Activated CD8-positive, alpha-beta memory T cell treated with anti-CD3 and anti-CD28 coated beads for 36 hours (primary cell): Measurements from ENCODE around the gene TFF2. TPM values are rescaled to one million over a fixed set of nuclear protein-coding genes. Genes with fewer than 3 reads are reported as not detected.

ENCODE experiments used
- CTCF ChIA-PET: fragments of 350-600 bp; sonication (Branson Sonifier 250); formaldehyde crosslinking; loops from one replicate; lab custom pipeline; 2021; ENCODE audit warnings: antibody characterized with exemption; lab: Charles Lee
- POLR2A ChIA-PET: fragments of 350-600 bp; sonication (Branson Sonifier 250); formaldehyde crosslinking; loops from one replicate; lab custom pipeline; 2021; ENCODE audit warnings: antibody characterized with exemption; lab: Charles Lee
- total RNA-seq, 2 experiments: library from RNA; stranded (reverse); gene quantifications; one replicate each; pipeline ENCODE4 v1.2.3, GENCODE V29; 2021

The TFF2 gene
- total RNA-seq, 2 experiments from 2014 or later: not detected

DNA sequence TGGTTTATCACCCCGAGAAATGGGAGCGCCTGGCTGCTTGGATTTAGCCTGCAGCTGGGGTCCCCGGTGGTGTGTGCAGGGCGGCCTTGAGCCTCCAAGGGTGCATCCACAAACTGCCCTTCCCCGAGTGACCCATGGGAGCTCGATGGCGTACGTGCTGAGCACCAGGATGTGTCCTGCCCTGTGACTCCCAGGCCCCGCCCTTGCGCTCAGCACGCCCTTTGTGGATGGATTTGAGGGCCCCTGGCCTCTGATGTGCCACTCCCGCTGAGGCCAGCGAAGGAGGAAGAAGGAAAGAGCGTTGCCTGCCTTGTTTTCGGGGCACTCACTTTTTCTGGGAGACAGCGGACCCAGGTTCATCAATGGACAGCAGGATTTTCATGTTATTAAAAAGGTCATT, 33.9 kb downstream of the TFF2 start:
- ChIA-PET CTCF (no interaction called here), POLR2A (no interaction called here)

- CTCF ChIA-PET: interaction anchor here (1.6 kb wide), 1 partner anchor 134 kb away, joined by 3 read pairs; no protein-coding TSS in a partner anchor
Measured at GRCh38 chr21:42315296-42315891, 35.4 kb downstream of the TFF2 start, which contains the start of gene TFF3. Gene TFF3 (minus strand): TSS chr21:42315409. CDS start chr21:42315374, 35 bp downstream.

DNA sequence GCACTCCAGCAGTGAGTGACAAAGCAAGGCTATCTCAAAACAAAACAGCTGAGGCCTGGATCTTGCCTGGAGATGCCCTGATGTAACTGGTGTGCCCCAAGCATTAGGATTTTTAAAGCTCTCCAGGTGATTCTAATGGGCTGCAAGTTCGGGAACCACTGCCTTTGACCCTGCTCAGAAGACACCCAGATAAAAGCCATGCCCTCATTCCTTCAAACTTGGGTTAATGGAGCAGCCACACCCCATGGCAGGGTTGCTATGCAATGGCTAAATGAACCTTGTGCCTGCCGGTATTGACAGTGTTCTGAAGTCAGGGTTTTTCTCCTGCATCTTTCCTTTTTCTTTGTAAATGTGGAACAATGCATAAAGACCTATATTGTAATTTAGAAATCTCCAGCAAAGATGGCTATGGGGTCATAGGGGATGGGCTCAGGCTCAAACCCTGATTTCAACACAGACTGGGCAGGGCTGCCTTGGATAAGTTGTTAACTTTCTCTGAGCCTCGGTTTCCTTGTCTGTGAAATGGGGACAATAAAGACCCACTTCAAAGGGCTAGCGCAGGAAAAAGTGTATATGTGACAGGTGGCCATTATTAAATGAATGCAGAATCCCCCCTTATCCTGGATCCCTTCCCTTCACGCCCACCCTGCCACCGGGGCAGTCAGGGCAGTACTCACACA, 36.0 kb downstream of the TFF2 start:
- ChIA-PET CTCF (interaction anchor here (1.6 kb wide), 1 partner anchor 135 kb away, joined by 3 read pairs; no protein-coding TSS in a partner anchor), POLR2A (no interaction called here)

More at GRCh38 chr21:42315296-42315891, 35.4 kb downstream of the TFF2 start, which contains the start of gene TFF3:
- POLR2A ChIA-PET: no interaction called here

DNA sequence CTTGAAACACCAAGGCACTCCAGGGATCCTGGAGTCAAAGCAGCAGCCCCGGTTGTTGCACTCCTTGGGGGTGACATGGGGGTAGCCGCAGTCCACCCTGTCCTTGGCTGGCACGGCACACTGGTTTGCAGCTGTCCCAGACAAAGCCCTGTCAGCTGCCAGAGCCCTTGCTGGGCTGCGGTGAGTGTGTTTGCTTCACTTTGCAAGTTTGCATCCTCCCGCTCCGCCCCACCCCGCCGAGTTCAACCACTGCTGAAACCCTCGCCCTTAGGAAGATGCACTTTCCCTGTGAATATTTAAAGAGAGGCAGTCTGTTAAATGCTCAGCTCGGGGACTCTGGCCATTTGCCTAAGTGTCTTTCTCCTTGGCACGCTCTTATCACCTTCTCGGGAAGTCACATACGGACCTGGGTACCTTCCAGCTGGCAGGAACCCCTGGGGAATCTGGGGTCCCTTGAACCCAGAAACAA, 37.3 kb downstream of the TFF2 start:
- ChIA-PET CTCF (no interaction called here), POLR2A (no interaction called here)

DNA sequence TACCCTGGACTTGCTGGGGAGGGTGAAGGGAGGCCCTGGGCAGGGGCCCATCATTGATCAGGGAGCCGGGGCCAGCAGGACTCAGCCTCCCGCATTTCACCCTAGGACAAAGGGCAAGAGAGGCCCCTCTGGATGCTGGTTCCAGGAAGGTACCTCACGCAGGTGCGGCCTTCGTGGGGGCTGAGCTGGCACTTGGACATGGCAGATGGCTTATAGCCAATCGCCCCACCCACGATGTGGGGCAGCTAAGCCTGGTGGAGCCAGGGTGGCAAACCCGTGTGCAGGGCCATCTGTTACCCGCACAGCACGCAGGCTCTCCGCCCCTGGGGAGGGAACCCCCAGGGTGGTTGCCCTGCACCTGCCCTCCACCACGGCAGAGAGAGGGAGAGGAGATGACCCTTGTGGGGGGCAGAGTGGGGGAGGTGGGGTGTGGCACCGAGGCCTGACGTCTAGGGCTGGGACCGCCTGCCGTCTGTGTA, 38.1 kb downstream of the TFF2 start:
- CTCF ChIA-PET: interaction anchor here (0.6 kb wide), 1 partner anchor 69 kb away, joined by 3 read pairs; no protein-coding TSS in a partner anchor
- POLR2A ChIA-PET: no interaction called here

- ChIA-PET CTCF (interaction anchor here (0.6 to 3.0 kb wide), 6 partner anchors 9 to 167 kb away, joined by 3 to 24 read pairs (median 4); no protein-coding TSS in a partner anchor), POLR2A (interaction anchor here (0.5 kb wide), 1 partner anchor 15 kb away, joined by 5 read pairs; no protein-coding TSS in a partner anchor)
Measured at GRCh38 chr21:42311816-42312625, 38.8 kb downstream of the TFF2 start.

DNA sequence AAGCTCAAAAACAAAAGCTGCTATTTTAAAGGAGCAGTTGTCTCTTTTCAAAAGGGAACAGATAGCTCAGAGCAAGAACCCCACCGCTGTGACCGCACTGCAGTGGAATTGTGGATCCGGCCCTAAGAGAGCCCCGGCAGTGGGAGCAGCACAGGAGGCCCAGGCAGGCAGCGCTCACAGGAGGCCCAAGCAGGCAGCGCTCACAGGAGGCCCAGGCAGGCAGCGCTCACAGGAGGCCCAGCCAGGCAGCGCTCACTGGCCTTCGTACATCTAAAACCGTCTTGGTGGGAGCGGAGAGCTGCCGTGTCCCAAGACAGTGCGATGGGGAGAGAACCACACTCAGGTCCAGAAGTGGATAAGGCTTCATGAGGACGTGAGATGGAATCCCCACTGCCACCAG, 39.6 kb downstream of the TFF2 start:
- ChIA-PET POLR2A (no interaction called here), CTCF (interaction anchor here (0.8 to 3.0 kb wide), 9 partner anchors 8 to 226 kb away, joined by 3 to 24 read pairs (median 4); no protein-coding TSS in a partner anchor)

DNA sequence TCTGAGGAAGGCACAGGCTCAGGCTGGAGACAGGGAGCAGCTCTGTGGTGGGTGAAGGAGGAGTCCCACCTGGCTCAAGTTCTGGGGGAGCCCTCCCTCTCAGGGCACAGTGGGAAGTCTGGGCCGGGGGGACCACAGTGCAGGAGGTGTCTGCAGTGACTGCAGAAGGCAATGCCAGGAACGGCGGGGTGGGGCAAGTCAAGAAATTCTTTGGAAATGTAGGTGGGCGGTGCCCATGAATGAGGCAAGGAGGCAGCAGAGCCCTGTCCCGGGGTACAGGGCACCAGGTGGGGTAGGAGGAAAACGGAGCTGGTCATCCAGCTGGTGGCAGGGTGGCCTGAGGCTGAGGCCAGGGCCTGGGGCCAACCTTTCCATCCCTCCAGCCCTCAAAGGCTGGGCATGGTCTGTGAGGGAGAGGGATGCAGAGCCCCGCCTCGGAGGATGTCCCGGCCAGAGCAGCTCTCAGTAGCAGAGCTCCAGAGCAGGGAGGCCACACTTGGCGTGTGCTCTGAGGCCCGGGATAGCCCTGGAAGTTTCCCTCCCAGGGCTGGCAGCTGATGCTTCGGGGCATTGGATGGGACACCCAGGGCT, 40.3 kb downstream of the TFF2 start:
- CTCF ChIA-PET: interaction anchor here (0.7 to 3.0 kb wide), 22 partner anchors 9 to 226 kb away, joined by 3 to 24 read pairs (median 4); partner anchors contain the start of genes TFF1 and TFF2
- POLR2A ChIA-PET: no interaction called here

DNA sequence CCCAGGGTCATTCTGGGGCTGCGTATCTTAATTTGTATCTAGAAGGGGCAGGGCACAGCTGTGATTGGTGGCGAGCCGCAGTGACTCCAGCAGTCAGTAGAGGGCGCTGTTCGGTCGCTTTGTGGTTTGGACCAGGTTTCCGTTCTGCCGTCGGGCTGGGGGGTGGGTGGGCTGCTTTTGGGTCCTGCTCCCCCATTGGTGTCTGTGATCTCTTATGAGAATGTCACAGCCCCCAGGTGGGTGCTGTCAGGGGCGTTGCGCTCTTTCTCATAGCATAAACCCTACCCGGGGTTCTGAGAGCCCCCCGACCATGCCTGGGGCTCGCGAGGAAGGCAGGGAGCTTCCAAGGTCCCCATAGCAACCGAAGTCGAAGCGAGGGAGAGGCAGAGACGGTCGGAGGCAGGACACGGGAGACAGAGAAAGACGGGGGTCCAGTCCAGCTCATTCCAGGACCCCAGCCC, 41.0 kb downstream of the TFF2 start:
- POLR2A ChIA-PET: no interaction called here
- CTCF ChIA-PET: interaction anchor here (0.6 to 3.0 kb wide), 23 partner anchors 9 to 451 kb away, joined by 3 to 24 read pairs (median 4); partner anchors contain the start of genes TFF1 and TFF2

- ChIA-PET CTCF (interaction anchor here (0.6 to 3.0 kb wide), 19 partner anchors 8 to 452 kb away, joined by 3 to 24 read pairs (median 4); partner anchors contain the start of genes TFF1 and TFF2), POLR2A (no interaction called here)
Measured at GRCh38 chr21:42308914-42309752, 41.7 kb downstream of the TFF2 start.

DNA sequence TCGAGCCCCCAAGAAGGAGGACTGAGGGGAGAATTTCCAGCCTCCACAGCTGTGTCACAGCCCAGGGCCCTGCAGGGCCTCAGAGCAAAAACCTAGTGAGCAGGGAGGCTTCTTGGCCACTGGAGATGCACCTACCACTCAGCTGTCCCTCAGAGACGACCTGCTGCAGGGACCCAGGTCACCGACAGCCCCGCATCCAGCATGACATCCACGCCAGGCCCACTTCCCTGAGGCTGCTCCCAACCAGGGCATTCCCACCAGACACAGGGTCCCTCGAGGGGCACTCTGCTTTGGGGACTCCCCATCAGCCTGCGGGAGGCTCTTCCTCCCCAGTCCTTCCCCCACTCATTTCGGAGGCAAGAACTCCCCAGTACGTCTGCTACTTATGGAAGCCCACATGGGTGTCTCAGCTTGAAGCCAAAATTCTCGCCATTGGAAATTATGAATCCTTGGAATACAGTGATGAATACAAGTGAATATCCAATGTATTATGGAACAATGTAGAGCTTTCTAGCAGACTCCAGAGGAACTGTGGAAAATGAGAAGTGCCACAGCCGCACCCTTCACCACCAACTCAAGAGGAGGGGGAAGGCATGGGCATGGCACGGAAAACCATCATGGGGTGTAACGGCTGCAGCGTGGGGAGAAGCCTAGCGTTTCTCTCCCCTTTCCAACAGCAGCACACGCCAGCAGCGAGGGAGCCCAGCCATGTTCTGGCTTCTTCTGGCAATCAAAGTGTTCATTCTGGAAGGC, 42.5 kb downstream of the TFF2 start:
- POLR2A ChIA-PET: no interaction called here
- CTCF ChIA-PET: no interaction called here

GRCh38 chr21:42307106-42307505, 43.7 kb downstream of the TFF2 start:
- CTCF ChIA-PET: no interaction called here
- POLR2A ChIA-PET: no interaction called here

- POLR2A ChIA-PET: no interaction called here
- CTCF ChIA-PET: no interaction called here
Measured at GRCh38 chr21:42306366-42307035, 44.3 kb downstream of the TFF2 start.

DNA sequence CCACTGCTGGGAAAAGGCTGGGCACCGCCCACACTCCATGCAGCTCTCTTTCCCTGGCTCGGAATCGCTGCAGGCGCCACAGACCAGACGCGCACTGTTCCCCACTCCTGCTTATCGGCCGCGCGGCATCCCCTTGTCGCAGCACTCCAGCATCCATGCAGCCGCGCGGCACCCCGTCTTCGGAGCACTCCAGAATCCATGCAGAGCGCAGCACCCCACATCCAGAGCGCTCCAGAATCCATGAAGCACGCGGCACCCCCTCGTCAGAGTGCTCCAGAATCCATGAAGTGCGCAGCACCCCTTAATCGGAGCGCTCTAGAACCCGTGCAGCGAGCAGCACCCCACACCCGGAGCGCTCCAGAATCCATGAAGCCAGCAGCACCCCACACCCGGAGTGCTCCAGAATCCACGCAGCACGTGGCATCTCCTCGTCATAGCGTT, 45.1 kb downstream of the TFF2 start:
- CTCF ChIA-PET: no interaction called here
- POLR2A ChIA-PET: no interaction called here

DNA sequence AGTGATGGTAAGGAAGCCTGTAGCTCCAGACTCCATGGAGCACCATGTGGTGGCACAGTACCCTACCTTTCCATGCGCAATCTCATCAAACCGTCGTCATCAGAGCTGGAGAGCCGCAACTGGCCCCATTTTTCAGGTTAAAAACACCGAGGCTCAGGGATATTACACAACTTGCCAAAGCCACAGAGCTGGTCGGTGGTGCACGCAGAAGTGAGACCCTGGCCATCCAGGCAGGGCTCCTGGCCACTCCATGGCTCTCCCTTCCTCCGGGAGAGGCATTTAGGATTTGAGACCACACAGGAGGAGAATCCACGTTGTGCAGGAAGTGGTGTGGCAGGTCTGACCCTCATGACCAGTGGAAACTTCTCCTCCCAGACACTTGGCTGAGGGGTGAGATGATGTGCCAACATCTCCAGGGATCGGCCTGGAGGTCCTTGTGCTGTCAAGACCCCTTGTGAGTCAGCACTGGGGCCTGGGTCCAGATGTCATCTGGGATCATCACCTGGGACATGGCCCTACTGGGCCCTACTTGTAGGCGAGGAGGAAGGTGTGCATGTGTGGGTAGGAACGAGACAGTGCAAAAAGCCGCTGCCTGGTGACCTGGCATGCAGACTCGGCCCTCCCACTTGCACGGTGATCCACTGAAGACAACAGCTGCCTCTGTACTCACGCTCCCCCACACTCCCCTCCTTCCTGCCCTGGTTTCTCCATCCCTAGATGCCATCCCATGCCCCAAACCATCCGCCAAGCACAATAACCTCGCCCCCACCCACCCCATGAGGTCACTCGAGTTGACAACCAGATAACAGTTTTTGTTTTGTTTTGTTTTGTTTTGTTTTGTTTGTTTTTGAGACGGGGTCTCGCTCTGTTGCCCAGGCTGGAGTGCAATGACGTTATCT, 46.0 kb downstream of the TFF2 start:
- CTCF ChIA-PET: no interaction called here
- POLR2A ChIA-PET: no interaction called here

GRCh38 chr21:42303443-42303842, 47.4 kb downstream of the TFF2 start:
- CTCF ChIA-PET: no interaction called here
- POLR2A ChIA-PET: no interaction called here
